AG08395 (cell line): ENCODE results near the gene POGZ.
"Not testable (repeated sequence)": the region's sequence is repeated elsewhere in the genome, so short reads cannot be mapped to it uniquely, and the experiment has no call there.

Source experiments
- DNase-seq: peaks from one replicate; pipeline ENCODE4 v3.0.0; 2012; ENCODE audit warnings: mixed read lengths, low spot score

POGZ gene

GRCh38 chr1:151478140-151478812 is 19.0 kb upstream of the POGZ start:
- DNase-seq: no peak

- DNase-seq: no peak
Measured at GRCh38 chr1:151477066-151477465, 17.8 kb upstream of the POGZ start.

- DNase-seq: no peak
Measured at GRCh38 chr1:151476083-151476482, 16.8 kb upstream of the POGZ start.

- DNase-seq: no peak
Measured at GRCh38 chr1:151475175-151475574, 15.9 kb upstream of the POGZ start.

- DNase-seq: no peak
Measured at GRCh38 chr1:151474745-151475144, 15.5 kb upstream of the POGZ start.

- DNase-seq: peak; percentile 40
Measured at GRCh38 chr1:151472856-151473731, 13.8 kb upstream of the POGZ start.

GRCh38 chr1:151465026-151465425 is 5.7 kb upstream of the POGZ start:
- DNase-seq: no peak

GRCh38 chr1:151461694-151462093 is 2.4 kb upstream of the POGZ start:
- DNase-seq: no peak

GRCh38 chr1:151458802-151459330 is 428 bp downstream of the POGZ start:
- peak; percentile 53 for DNase-seq

- peak; percentile 80 for DNase-seq
Measured at GRCh38 chr1:151457911-151458801, 1.1 kb downstream of the POGZ start.

GRCh38 chr1:151455966-151456365 is 3.3 kb downstream of the POGZ start:
- no peak for DNase-seq

GRCh38 chr1:151455231-151455630 is 4.1 kb downstream of the POGZ start:
- DNase-seq: no peak

GRCh38 chr1:151447696-151448095 is 11.6 kb downstream of the POGZ start:
- no peak for DNase-seq

- DNase-seq: no peak
Measured at GRCh38 chr1:151444783-151445177, 14.5 kb downstream of the POGZ start.

- peak; percentile 90 for DNase-seq
Measured at GRCh38 chr1:151443846-151444782, 15.2 kb downstream of the POGZ start.

GRCh38 chr1:151437396-151437795 is 21.9 kb downstream of the POGZ start:
- DNase-seq: not testable (repeated sequence)

- no peak for DNase-seq
Measured at GRCh38 chr1:151436985-151437384, 22.3 kb downstream of the POGZ start.

- peak; percentile 2 for DNase-seq
Measured at GRCh38 chr1:151435174-151435573, 24.1 kb downstream of the POGZ start.

GRCh38 chr1:151433827-151434226 is 25.5 kb downstream of the POGZ start:
- DNase-seq: not testable (repeated sequence)

- no peak for DNase-seq
Measured at GRCh38 chr1:151428068-151428467, 31.2 kb downstream of the POGZ start.

GRCh38 chr1:151425103-151425502 is 34.2 kb downstream of the POGZ start:
- DNase-seq: no peak
